SU-DHL-6 (cell line): Measurements from ENCODE around the gene ST3GAL3.

Experiments
- EZH2phosphoT487 ChIP-seq: fragments of 200-600 bp; sonication (generic), shearing (Covaris generic); conservative IDR thresholded peaks from 2 replicates; pipeline ENCODE4 v1.6.1; 2018; ENCODE audit warnings: mild to moderate bottlenecking, antibody characterized with exemption, low read length, moderate library complexity, mixed read lengths
- TF ChIP-seq, protein P1 (sequence below): fragments of 200-600 bp; sonication (generic); IDR thresholded peaks from one replicate; pipeline ENCODE4 v1.5.1; 2017; ENCODE audit warnings: antibody characterized with exemption, mild to moderate bottlenecking, low read length, moderate library complexity; ENCODE audit not compliant: insufficient read depth, poor library complexity, severe bottlenecking

- TF ChIP-seq, protein P1, sequence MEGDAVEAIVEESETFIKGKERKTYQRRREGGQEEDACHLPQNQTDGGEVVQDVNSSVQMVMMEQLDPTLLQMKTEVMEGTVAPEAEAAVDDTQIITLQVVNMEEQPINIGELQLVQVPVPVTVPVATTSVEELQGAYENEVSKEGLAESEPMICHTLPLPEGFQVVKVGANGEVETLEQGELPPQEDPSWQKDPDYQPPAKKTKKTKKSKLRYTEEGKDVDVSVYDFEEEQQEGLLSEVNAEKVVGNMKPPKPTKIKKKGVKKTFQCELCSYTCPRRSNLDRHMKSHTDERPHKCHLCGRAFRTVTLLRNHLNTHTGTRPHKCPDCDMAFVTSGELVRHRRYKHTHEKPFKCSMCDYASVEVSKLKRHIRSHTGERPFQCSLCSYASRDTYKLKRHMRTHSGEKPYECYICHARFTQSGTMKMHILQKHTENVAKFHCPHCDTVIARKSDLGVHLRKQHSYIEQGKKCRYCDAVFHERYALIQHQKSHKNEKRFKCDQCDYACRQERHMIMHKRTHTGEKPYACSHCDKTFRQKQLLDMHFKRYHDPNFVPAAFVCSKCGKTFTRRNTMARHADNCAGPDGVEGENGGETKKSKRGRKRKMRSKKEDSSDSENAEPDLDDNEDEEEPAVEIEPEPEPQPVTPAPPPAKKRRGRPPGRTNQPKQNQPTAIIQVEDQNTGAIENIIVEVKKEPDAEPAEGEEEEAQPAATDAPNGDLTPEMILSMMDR, result no peak
- TF ChIP-seq EZH2phosphoT487, result no peak
Measured at GRCh38 chr1:43954036-43954435, 246.7 kb downstream of the ST3GAL3 start.
